SK-N-SH (cell line): ENCODE measurements around the gene SV2C. TPM values are rescaled to one million over a fixed set of nuclear protein-coding genes. Genes with fewer than 3 reads are reported as not detected.

Experiments used
- CTCF ChIA-PET: fragments of 300-600, 350-600 bp; formaldehyde crosslinking; extraction: SDS; loops from one replicate; lab custom pipeline; 2021; lab: Yijun Ruan, JAX
- POLR2A ChIA-PET: fragments of 350-600 bp; sonication (Branson Sonifier 250); formaldehyde crosslinking; extraction: SDS; loops from one replicate; lab custom pipeline; 2020; ENCODE audit warnings: antibody characterized with exemption, inconsistent platforms; lab: Yijun Ruan, JAX
- DNase-seq: peaks from one replicate; pipeline ENCODE4 v3.0.0; 2012
- H2AFZ ChIP-seq: fragments of 200-600 bp; sonication (generic); 2 replicates; pipeline ENCODE4 v1.8.1; 2016; ENCODE audit warnings: antibody characterized with exemption, mild to moderate bottlenecking, low read depth
- H3F3A ChIP-seq: fragments of 200-600 bp; sonication (generic); replicated peaks from 2 replicates; pipeline ENCODE3; 2016; ENCODE audit warnings: antibody characterized with exemption, mild to moderate bottlenecking; ENCODE audit not compliant: insufficient read depth
- H3K27ac ChIP-seq, 2 experiments: fragments of 200-500 bp in 1 of 2; fragments of 200-600 bp in 1 of 2; sonication (Bioruptor generic) in 1 of 2; sonication (generic), shearing (Covaris generic) in 1 of 2; 2 replicates each; pipeline versions ENCODE4 v1.5.1 to v1.6.1; 2014 to 2016; ENCODE audit warnings: low read depth in 2 of 2, inconsistent platforms in 1 of 2, low read length in 1 of 2, mild to moderate bottlenecking in 1 of 2, mixed read lengths in 1 of 2
- H3K27me3 ChIP-seq: fragments of 200-600 bp; sonication (generic), shearing (Covaris generic); 2 replicates; pipeline ENCODE4 v1.6.1; 2016; ENCODE audit warnings: mixed run types; ENCODE audit not compliant: insufficient read depth
- H3K36me3 ChIP-seq, 2 experiments: fragments of 200-500 bp in 1 of 2; fragments of 200-600 bp in 1 of 2; sonication (Bioruptor generic) in 1 of 2; sonication (generic) in 1 of 2; replicated peaks in 1 of 2; 2 replicates each; pipeline versions ENCODE3 to v1.5.1; 2014 to 2016; ENCODE audit warnings: low read length in 1 of 2, mild to moderate bottlenecking in 1 of 2; ENCODE audit not compliant: insufficient read depth in 2 of 2, control insufficient read depth in 1 of 2
- H3K4me1 ChIP-seq, 2 experiments: fragments of 200-500 bp in 1 of 2; fragments of 200-600 bp in 1 of 2; sonication (Bioruptor generic) in 1 of 2; sonication (generic), shearing (Covaris generic) in 1 of 2; 2 replicates each; pipeline versions ENCODE4 v1.5.1 to v1.6.1; 2014 to 2016; ENCODE audit warnings: low read depth in 1 of 2, low read length in 1 of 2, mixed run types in 1 of 2; ENCODE audit not compliant: insufficient read depth in 2 of 2, control insufficient read depth in 1 of 2
- H3K4me2 ChIP-seq: fragments of 200-600 bp; sonication (generic), shearing (Covaris generic); 2 replicates; pipeline ENCODE4 v1.6.1; 2017; ENCODE audit warnings: mixed run types
- H3K4me3 ChIP-seq, 2 experiments: fragments of 200-500 bp in 1 of 2; fragments of 200-600 bp in 1 of 2; sonication (Bioruptor generic) in 1 of 2; sonication (generic), shearing (Covaris generic) in 1 of 2; 2 replicates each; pipeline versions ENCODE4 v1.5.1 to v1.8.1; 2014 to 2016; ENCODE audit warnings: low read depth in 2 of 2, inconsistent platforms in 1 of 2, low read length in 1 of 2, mild to moderate bottlenecking in 1 of 2, mixed read lengths in 1 of 2, moderate library complexity in 1 of 2
- H3K79me2 ChIP-seq: fragments of 200-600 bp; sonication (generic); 2 replicates; pipeline ENCODE4 v1.8.1; 2017; ENCODE audit warnings: mild to moderate bottlenecking; ENCODE audit not compliant: insufficient read depth
- H3K9ac ChIP-seq: fragments of 200-600 bp; sonication (generic); 2 replicates; pipeline ENCODE4 v1.6.1; 2017; ENCODE audit warnings: mixed run types
- H3K9me2 ChIP-seq: fragments of 200-600 bp; sonication (generic); 2 replicates; pipeline ENCODE4 v1.6.1; 2017; ENCODE audit warnings: mixed run types
- H3K9me3 ChIP-seq: fragments of 200-600 bp; sonication (generic); 2 replicates; pipeline ENCODE4 v1.6.1; 2017; ENCODE audit warnings: mixed run types, mild to moderate bottlenecking, moderate library complexity
- H4K20me1 ChIP-seq: fragments of 200-600 bp; sonication (generic); 2 replicates; pipeline ENCODE4 v1.6.1; 2017; ENCODE audit warnings: mild to moderate bottlenecking, mixed run types; ENCODE audit not compliant: insufficient read depth
- CHD2 ChIP-seq: fragments of 150-350 bp; IDR thresholded peaks from 2 replicates; pipeline ENCODE4 v1.6.1; 2018; ENCODE audit warnings: low read length; ENCODE audit not compliant: partially characterized antibody
- CTCF ChIP-seq: fragments of 200-600 bp; sonication (generic); IDR thresholded peaks from 2 replicates; pipeline ENCODE4 v1.6.1; 2017; ENCODE audit warnings: antibody characterized with exemption, mild to moderate bottlenecking, moderate library complexity
- EP300 ChIP-seq, 2 experiments: IDR thresholded peaks; 2 replicates each; pipeline versions ENCODE4 v1.4.0 to v1.6.1; 2012; ENCODE audit warnings: borderline replicate concordance in 1 of 2, low read depth in 1 of 2, low read length in 1 of 2
- EZH2phosphoT487 ChIP-seq: fragments of 200-600 bp; sonication (generic); IDR thresholded peaks from 2 replicates; pipeline ENCODE4 v1.6.1; 2017; ENCODE audit warnings: low read depth, mixed run types, mild to moderate bottlenecking, antibody characterized with exemption, moderate library complexity, borderline replicate concordance
- FOXJ3 ChIP-seq: sonication (generic); formaldehyde crosslinking; IDR thresholded peaks from 2 replicates; pipeline ENCODE4 v1.5.1; 2020; ENCODE audit warnings: mild to moderate bottlenecking, missing genetic modification reagents
- GABPA ChIP-seq: IDR thresholded peaks from 2 replicates; pipeline ENCODE4 v1.4.0; 2012; ENCODE audit warnings: low read depth, mild to moderate bottlenecking
- GATA2 ChIP-seq: sonication (generic); formaldehyde crosslinking; IDR thresholded peaks from 2 replicates; pipeline ENCODE4 v1.5.0; 2020; ENCODE audit warnings: mild to moderate bottlenecking, missing genetic modification reagents
- JUND ChIP-seq: IDR thresholded peaks from 2 replicates; pipeline ENCODE4 v1.4.0; 2012
- NRF1 ChIP-seq: IDR thresholded peaks from 2 replicates; pipeline ENCODE4 v1.6.1; 2012; ENCODE audit warnings: low read depth, mild to moderate bottlenecking, low read length
- RAD21 ChIP-seq: IDR thresholded peaks from 2 replicates; pipeline ENCODE4 v1.6.1; 2012; ENCODE audit warnings: mild to moderate bottlenecking, low read length
- RFX5 ChIP-seq: IDR thresholded peaks from 2 replicates; pipeline ENCODE4 v1.6.1; 2012; ENCODE audit warnings: mild to moderate bottlenecking, improper control_type of control experiment, low read length
- TAF1 ChIP-seq: IDR thresholded peaks from 2 replicates; pipeline ENCODE4 v1.6.1; 2012; ENCODE audit warnings: low read depth, mild to moderate bottlenecking, low read length, moderate library complexity, borderline replicate concordance
- WGBS: methylation state at CpG from one replicate; pipeline ENCODE4 v1.1.6; 2017; ENCODE audit warnings: low lambda C conversion rate; 5-methylcytosine and 5-hydroxymethylcytosine counted together
- polyA plus RNA-seq, 3 experiments: library from polyadenylated mRNA; depleted of rRNA; stranded (reverse); fragments of >200 nt; gene quantifications; 2 replicates each; pipeline ENCODE4 v1.2.3, GENCODE V29; 2012
- TF ChIP-seq, protein P1 (sequence below): IDR thresholded peaks from 2 replicates; pipeline ENCODE4 v1.4.0; 2012; ENCODE audit warnings: low read depth, borderline replicate concordance
- TF ChIP-seq, protein P2 (sequence below): IDR thresholded peaks from 2 replicates; pipeline ENCODE4 v1.4.0; 2012; ENCODE audit warnings: low read depth
- TF ChIP-seq, protein P3 (sequence below): fragments of 150-350 bp; IDR thresholded peaks from 2 replicates; pipeline ENCODE4 v1.6.1; 2016; ENCODE audit warnings: mild to moderate bottlenecking, low read depth, low read length

Gene SV2C
- polyA plus RNA-seq, 1 of the 3 experiments (the other 2 are of a cell fraction), result 0.05 TPM

DNA sequence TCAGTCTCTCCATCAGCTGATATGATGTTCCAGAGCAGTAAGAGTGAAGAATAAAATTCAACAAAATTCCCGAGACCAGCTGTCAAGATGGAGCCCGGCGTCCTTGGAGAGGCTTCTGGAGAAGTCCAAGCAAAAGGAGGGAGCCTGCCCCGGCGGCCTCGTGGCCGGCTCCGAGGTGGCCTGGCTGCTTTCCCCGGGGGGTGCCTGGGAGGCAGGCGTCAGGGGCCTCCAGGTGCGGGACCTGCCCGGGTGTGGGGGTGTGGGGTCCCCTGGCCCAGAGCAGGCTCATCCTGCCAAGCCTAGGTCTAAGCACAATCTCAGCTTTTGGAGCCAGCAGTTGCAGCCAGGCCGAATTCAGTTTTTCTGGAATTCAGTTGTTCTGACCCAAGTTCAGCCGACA lies 197.3 kb downstream of the SV2C start:
- H3K9me3 ChIP-seq, result no peaks in the 10 kb centered on the region
- H3K27ac ChIP-seq, result no peak overlapping the region
- no peaks in the 10 kb centered on the region for H3K4me1 ChIP-seq
- CTCF ChIA-PET, result no interaction called here
- TF ChIP-seq, protein P1, sequence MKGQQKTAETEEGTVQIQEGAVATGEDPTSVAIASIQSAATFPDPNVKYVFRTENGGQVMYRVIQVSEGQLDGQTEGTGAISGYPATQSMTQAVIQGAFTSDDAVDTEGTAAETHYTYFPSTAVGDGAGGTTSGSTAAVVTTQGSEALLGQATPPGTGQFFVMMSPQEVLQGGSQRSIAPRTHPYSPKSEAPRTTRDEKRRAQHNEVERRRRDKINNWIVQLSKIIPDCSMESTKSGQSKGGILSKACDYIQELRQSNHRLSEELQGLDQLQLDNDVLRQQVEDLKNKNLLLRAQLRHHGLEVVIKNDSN, result no peak
- TF ChIP-seq NRF1 (no peak), CTCF (no peak), EP300 (IDR thresholded peaks at IDR 0.05; ENCODE audit: borderline replicate concordance in 1 of 2, low read depth in 1 of 2, low read length in 1 of 2) (no peak), RAD21 (no peak), EZH2phosphoT487 (no peak), GATA2 (CRISPR knock-in tag) (no peak), TAF1 (no peak), FOXJ3 (CRISPR knock-in tag) (no peak), GABPA (no peak), CHD2 (no peak), RFX5 (no peak)
- TF ChIP-seq, protein P2, sequence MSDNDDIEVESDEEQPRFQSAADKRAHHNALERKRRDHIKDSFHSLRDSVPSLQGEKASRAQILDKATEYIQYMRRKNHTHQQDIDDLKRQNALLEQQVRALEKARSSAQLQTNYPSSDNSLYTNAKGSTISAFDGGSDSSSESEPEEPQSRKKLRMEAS, result no peak
- TF ChIP-seq, protein P3, sequence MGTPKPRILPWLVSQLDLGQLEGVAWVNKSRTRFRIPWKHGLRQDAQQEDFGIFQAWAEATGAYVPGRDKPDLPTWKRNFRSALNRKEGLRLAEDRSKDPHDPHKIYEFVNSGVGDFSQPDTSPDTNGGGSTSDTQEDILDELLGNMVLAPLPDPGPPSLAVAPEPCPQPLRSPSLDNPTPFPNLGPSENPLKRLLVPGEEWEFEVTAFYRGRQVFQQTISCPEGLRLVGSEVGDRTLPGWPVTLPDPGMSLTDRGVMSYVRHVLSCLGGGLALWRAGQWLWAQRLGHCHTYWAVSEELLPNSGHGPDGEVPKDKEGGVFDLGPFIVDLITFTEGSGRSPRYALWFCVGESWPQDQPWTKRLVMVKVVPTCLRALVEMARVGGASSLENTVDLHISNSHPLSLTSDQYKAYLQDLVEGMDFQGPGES, result no peak
- TF ChIP-seq, all 33 proteins: peak for 0
- Histone ChIP-seq H3F3A (no peaks in the 10 kb centered on the region), H2AFZ (no peak overlapping the region), H3K27me3 (no peaks in the 10 kb centered on the region), H3K9ac (no peak overlapping the region), H3K9me2 (no peaks in the 10 kb centered on the region), H4K20me1 (no peaks in the 10 kb centered on the region), H3K4me2 (no peak overlapping the region), H3K79me2 (no peaks in the 10 kb centered on the region), H3K4me3 (no peak overlapping the region), H3K36me3 (no peaks in the 10 kb centered on the region)
- 66% methylated on average over 5 of the region's 14 CpGs for WGBS
- DNase-seq, result no peak
- POLR2A ChIA-PET, result no interaction called here

- Histone ChIP-seq H3K27me3 (no peaks in the 10 kb centered on the region), H3K9me2 (no peaks in the 10 kb centered on the region), H3K79me2 (no peaks in the 10 kb centered on the region), H3F3A (no peaks in the 10 kb centered on the region), H2AFZ (no peak overlapping the region), H3K9me3 (no peaks in the 10 kb centered on the region), H3K27ac (no peak overlapping the region), H3K36me3 (no peaks in the 10 kb centered on the region), H3K4me1 (no peaks in the 10 kb centered on the region), H3K4me2 (no peak overlapping the region), H3K9ac (no peak overlapping the region), H4K20me1 (no peaks in the 10 kb centered on the region), H3K4me3 (no peak overlapping the region)
- CTCF ChIA-PET, result interaction anchor here (1.9 kb wide), 1 partner anchor 548 kb away, joined by 4 read pairs; no protein-coding TSS in a partner anchor
- no peak for TF ChIP-seq JUND
- no peak for TF ChIP-seq EP300 (IDR thresholded peaks at IDR 0.05; ENCODE audit: borderline replicate concordance in 1 of 2, low read depth in 1 of 2, low read length in 1 of 2)
- DNase-seq, result no peak
- POLR2A ChIA-PET, result no interaction called here
These were observed 200.5 kb downstream of the SV2C start for GRCh38 chr5:76283670-76284069.
